ENCODE data around the gene CTR9. TPM values are rescaled to one million over a fixed set of nuclear protein-coding genes. Genes with fewer than 3 reads are reported as not detected.

Gene CTR9
- total and polyA plus RNA-seq, 9 of the 15 experiments (the other 6 are each of a cell fraction or from before 2014, with no cell fraction given): 25.4 to 79.3 (median 47.3) TPM

DNA sequence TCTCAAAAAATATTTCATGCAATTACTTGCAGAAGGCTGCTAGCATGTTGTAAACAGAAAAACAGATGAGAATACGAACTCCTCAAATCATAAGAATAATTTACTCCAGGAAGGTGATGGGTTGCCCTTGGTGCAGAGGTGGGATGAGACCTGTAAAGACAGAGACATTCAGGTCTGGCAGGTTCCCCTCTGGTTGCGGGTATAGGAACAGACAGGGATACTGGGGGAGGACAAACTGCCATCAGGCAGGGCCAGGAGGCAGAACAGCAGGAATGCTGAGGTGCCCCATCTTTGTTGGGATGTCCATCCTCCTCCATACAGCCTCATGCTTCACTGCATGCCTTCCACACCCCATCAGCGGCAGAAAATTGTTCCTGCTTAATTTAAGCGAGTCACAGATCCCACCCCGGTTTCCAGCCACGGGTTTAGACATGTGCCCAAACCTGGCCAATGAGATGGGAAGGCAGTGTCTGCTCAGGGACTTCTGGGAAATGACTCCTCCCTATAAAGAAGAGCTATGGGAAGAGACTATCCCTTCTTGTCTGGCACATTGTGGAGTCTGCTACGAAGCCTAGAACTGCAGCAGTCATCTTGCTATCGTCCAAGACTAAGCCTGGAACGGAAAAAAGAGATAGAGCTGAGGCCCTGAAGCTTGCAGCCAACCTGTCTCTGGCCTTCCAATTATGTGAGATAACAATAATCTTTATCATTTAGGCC, 34.3 kb upstream of the CTR9 start (continued):
- TF ChIP-seq, protein P1, sequence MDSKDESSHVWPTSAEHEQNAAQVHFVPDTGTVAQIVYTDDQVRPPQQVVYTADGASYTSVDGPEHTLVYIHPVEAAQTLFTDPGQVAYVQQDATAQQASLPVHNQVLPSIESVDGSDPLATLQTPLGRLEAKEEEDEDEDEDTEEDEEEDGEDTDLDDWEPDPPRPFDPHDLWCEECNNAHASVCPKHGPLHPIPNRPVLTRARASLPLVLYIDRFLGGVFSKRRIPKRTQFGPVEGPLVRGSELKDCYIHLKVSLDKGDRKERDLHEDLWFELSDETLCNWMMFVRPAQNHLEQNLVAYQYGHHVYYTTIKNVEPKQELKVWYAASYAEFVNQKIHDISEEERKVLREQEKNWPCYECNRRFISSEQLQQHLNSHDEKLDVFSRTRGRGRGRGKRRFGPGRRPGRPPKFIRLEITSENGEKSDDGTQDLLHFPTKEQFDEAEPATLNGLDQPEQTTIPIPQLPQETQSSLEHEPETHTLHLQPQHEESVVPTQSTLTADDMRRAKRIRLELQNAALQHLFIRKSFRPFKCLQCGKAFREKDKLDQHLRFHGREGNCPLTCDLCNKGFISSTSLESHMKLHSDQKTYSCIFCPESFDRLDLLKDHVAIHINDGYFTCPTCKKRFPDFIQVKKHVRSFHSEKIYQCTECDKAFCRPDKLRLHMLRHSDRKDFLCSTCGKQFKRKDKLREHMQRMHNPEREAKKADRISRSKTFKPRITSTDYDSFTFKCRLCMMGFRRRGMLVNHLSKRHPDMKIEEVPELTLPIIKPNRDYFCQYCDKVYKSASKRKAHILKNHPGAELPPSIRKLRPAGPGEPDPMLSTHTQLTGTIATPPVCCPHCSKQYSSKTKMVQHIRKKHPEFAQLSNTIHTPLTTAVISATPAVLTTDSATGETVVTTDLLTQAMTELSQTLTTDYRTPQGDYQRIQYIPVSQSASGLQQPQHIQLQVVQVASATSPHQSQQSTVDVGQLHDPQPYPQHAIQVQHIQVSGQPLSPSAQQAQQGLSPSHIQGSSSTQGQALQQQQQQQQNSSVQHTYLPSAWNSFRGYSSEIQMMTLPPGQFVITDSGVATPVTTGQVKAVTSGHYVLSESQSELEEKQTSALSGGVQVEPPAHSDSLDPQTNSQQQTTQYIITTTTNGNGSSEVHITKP (IDR thresholded peaks at IDR 0.05; ENCODE audit: partially characterized antibody): peak; percentile 77
- no peak for TF ChIP-seq ZFX (CRISPR knock-in tag; IDR thresholded peaks at IDR 0.05)

DNA sequence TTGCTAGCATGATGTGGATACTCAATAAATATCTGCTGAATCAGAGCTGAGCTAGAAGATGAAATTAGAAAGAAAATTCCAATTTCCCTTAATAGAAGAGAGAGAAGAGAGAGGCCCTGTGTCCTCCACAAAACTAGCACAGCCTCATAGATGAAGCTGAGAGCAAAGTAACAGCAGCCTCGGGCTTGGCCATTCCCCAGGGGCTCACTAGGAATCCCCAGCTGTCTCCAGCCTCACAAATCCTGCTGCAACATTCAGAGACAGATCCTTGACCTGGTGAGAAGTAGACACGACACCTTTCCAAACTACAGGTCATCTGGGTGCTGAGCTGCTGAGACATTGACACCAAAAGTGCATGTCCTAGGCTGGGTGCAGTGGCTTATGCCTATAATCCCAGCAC, 31.4 kb upstream of the CTR9 start:
- H3K36me3 ChIP-seq (ENCODE audit: control insufficient read depth, insufficient read depth, low read length): no peaks in the 10 kb centered on the region
- H3K79me2 ChIP-seq (ENCODE audit: control insufficient read depth, insufficient read depth, low read length): no peaks in the 10 kb centered on the region
- no peak for ATAC-seq
- H3K9ac ChIP-seq (ENCODE audit: insufficient read depth in 1 of 2, low read depth in 2 of 2, low read length in 2 of 2): no peak overlapping the region
- no peak overlapping the region for H3K4me2 ChIP-seq (ENCODE audit: insufficient read depth, low read length)
- H3K4me3 ChIP-seq: no peak overlapping the region
- WGBS (ENCODE audit: insufficient coverage, low coverage, missing lambda C conversion rate): 20% methylated on average over 2 of the region's 2 CpGs
- in situ Hi-C loops (cut with MboI): no loop called here
- intact Hi-C loops (cut with micrococcal nuclease): no loop called here
- ChIA-PET CTCF (ENCODE audit: low intra/inter-chr PET ratio) (no interaction called here), POLR2A (no interaction called here)
- FAIRE-seq: no peak
- DNase-seq (ENCODE audit: extremely low read depth in 1 of 4, low spot score in 3 of 4): no peak
- H4K20me1 ChIP-seq (replicated peaks; ENCODE audit: control insufficient read depth, insufficient read depth, low read length): no peaks in the 10 kb centered on the region
- no peak overlapping the region for H3K27ac ChIP-seq (ENCODE audit: extremely low read depth, low read depth, low read length)
- no TSS peak for BruUV-seq (replicated peaks)
- peaks cover 7 to 23% of the 10 kb centered on the region in 2 experiments; a peak in 4 of 5 replicates for H3K4me1 ChIP-seq (replicated peaks in 1 of 2; ENCODE audit: control insufficient read depth in 2 of 2, insufficient read depth in 2 of 2, low read length in 2 of 2)
- no peaks in the 10 kb centered on the region for H3K9me3 ChIP-seq (replicated peaks; ENCODE audit: control insufficient read depth, insufficient read depth, low read depth, low read length)
- H3K27me3 ChIP-seq (ENCODE audit: control insufficient read depth in 2 of 2, insufficient read depth in 2 of 2, low read length in 2 of 2): no peaks in the 10 kb centered on the region
- H3K9me1 ChIP-seq (ENCODE audit: control insufficient read depth, insufficient read depth, low read length): no peaks in the 10 kb centered on the region
- no peak overlapping the region for H2AFZ ChIP-seq (ENCODE audit: low read depth, low read length)
- TF ChIP-seq, protein P2, sequence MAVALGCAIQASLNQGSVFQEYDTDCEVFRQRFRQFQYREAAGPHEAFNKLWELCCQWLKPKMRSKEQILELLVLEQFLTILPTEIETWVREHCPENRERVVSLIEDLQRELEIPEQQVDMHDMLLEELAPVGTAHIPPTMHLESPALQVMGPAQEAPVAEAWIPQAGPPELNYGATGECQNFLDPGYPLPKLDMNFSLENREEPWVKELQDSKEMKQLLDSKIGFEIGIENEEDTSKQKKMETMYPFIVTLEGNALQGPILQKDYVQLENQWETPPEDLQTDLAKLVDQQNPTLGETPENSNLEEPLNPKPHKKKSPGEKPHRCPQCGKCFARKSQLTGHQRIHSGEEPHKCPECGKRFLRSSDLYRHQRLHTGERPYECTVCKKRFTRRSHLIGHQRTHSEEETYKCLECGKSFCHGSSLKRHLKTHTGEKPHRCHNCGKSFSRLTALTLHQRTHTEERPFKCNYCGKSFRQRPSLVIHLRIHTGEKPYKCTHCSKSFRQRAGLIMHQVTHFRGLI (CRISPR knock-in tag; IDR thresholded peaks at IDR 0.05): no peak
- TF ChIP-seq HDAC8 (tag; IDR thresholded peaks at IDR 0.05): no peak
- no peak for TF ChIP-seq EP400 (IDR thresholded peaks at IDR 0.05)
- no peak for TF ChIP-seq ZNF175 (CRISPR knock-in tag; IDR thresholded peaks at IDR 0.05; ENCODE audit: low read depth)
- no peak for TF ChIP-seq ZNF77 (CRISPR knock-in tag; IDR thresholded peaks at IDR 0.05)
- no peak for TF ChIP-seq ZNF146 (CRISPR knock-in tag; IDR thresholded peaks at IDR 0.05; ENCODE audit: unreplicated experiment)
- TF ChIP-seq ZFPM2 (CRISPR knock-in tag; IDR thresholded peaks at IDR 0.05): no peak
- TF ChIP-seq, protein P3, sequence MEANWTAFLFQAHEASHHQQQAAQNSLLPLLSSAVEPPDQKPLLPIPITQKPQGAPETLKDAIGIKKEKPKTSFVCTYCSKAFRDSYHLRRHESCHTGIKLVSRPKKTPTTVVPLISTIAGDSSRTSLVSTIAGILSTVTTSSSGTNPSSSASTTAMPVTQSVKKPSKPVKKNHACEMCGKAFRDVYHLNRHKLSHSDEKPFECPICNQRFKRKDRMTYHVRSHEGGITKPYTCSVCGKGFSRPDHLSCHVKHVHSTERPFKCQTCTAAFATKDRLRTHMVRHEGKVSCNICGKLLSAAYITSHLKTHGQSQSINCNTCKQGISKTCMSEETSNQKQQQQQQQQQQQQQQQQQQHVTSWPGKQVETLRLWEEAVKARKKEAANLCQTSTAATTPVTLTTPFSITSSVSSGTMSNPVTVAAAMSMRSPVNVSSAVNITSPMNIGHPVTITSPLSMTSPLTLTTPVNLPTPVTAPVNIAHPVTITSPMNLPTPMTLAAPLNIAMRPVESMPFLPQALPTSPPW (CRISPR knock-in tag; IDR thresholded peaks at IDR 0.05): no peak
- TF ChIP-seq GATAD2B (IDR thresholded peaks at IDR 0.05; ENCODE audit: borderline replicate concordance): no peak
- no peak for TF ChIP-seq CBX1 (IDR thresholded peaks at IDR 0.05; ENCODE audit: low read depth)
- TF ChIP-seq JUN (IDR thresholded peaks at IDR 0.05; ENCODE audit: borderline replicate concordance, low read depth, low read length): no peak
- no peak for TF ChIP-seq JUN (CRISPR knock-in tag; IDR thresholded peaks at IDR 0.05; ENCODE audit: borderline replicate concordance)
